NT2/D1 (cell line): ENCODE measurements around the gene SCAMP3.

Experiments
- DNase-seq: peaks from one replicate; pipeline ENCODE4 v3.0.0-alpha.2; 2011; ENCODE audit warnings: low read depth, low spot score
- H3K27me3 ChIP-seq: 2 replicates; pipeline ENCODE4 v1.6.0; 2011; ENCODE audit warnings: mild to moderate bottlenecking; ENCODE audit not compliant: insufficient read length, insufficient read depth
- H3K36me3 ChIP-seq: 2 replicates; pipeline ENCODE4 v1.6.1; 2011; ENCODE audit warnings: mild to moderate bottlenecking, low read length, mixed read lengths; ENCODE audit not compliant: insufficient read depth, insufficient read length
- H3K4me1 ChIP-seq: 2 replicates; pipeline ENCODE4 v1.5.1; 2011; ENCODE audit not compliant: insufficient read depth, insufficient read length
- H3K4me3 ChIP-seq: 2 replicates; pipeline ENCODE4 v1.5.1; 2011; ENCODE audit warnings: low read depth; ENCODE audit not compliant: insufficient read length
- H3K9ac ChIP-seq: 2 replicates; pipeline ENCODE4 v1.6.0; 2011; ENCODE audit warnings: low read depth; ENCODE audit not compliant: insufficient read length
- H3K9me3 ChIP-seq: 2 replicates; pipeline ENCODE4 v1.5.1; 2011; ENCODE audit warnings: mild to moderate bottlenecking, low read length; ENCODE audit not compliant: insufficient read depth
- SUZ12 ChIP-seq: IDR thresholded peaks from 2 replicates; pipeline ENCODE4 v1.6.1; 2011; ENCODE audit not compliant: insufficient read length, insufficient read depth; ENCODE audit errors: extremely low read depth
- YY1 ChIP-seq: IDR thresholded peaks from 2 replicates; pipeline ENCODE4 v1.6.1; 2011; ENCODE audit not compliant: insufficient read length, insufficient read depth
- ZNF274 ChIP-seq: IDR thresholded peaks from 2 replicates; pipeline ENCODE4 v1.6.1; 2011; ENCODE audit warnings: mild to moderate bottlenecking, low read depth, low read length

Gene SCAMP3

GRCh38 chr1:155208541-155209311 is 53.4 kb downstream of the SCAMP3 start, which contains the start of gene MTX1:
Gene MTX1 (plus strand): TSS chr1:155208695. CDS start chr1:155208805, 110 bp downstream.
- peak; percentile 92 for DNase-seq
- Histone ChIP-seq H3K4me1 (peaks cover 2% of the 10 kb centered on the region), H3K36me3 (peaks cover 46% of the 10 kb centered on the region), H3K4me3 (peak within 1 kb of the TSS; percentile 88), H3K9ac (peak within 1 kb of the TSS; percentile 95), H3K9me3 (no peaks in the 10 kb centered on the region), H3K27me3 (no peaks in the 10 kb centered on the region)
- TF ChIP-seq ZNF274 (no peak), YY1 (peak; percentile 96)

GRCh38 chr1:155207806-155208540 is 54.2 kb downstream of the SCAMP3 start, which contains the start of gene THBS3:
Gene THBS3 (minus strand): TSS chr1:155207897. CDS start chr1:155207876, 21 bp downstream.
- H3K4me1 ChIP-seq = peaks cover 2% of the 10 kb centered on the region
- DNase-seq = peak; percentile 78
- H3K9ac ChIP-seq = peak within 1 kb of the TSS; percentile 95
- H3K9me3 ChIP-seq = no peaks in the 10 kb centered on the region
- no peaks in the 10 kb centered on the region for H3K27me3 ChIP-seq
- peak within 1 kb of the TSS; percentile 88 for H3K4me3 ChIP-seq
- H3K36me3 ChIP-seq = peaks cover 53% of the 10 kb centered on the region
- no peak for TF ChIP-seq SUZ12

- no peak for TF ChIP-seq YY1
- H3K4me1 ChIP-seq = peaks cover 2% of the 10 kb centered on the region
- peak overlapping the region; percentile 95 for H3K9ac ChIP-seq
- no peaks in the 10 kb centered on the region for H3K27me3 ChIP-seq
- H3K9me3 ChIP-seq = no peaks in the 10 kb centered on the region
- peaks cover 59% of the 10 kb centered on the region for H3K36me3 ChIP-seq
- peak overlapping the region; percentile 88 for H3K4me3 ChIP-seq
- DNase-seq = peak; percentile 85
These were observed 55.0 kb downstream of the SCAMP3 start for GRCh38 chr1:155206891-155207805.
